HEK293T (cell line): ENCODE measurements around the gene SPATS2L.

Source experiments
- CTCF ChIA-PET: fragments of 350-600 bp; formaldehyde crosslinking; extraction: SDS; loops from one replicate; lab custom pipeline; 2021; ENCODE audit warnings: antibody characterized with exemption, inconsistent platforms; lab: Yijun Ruan, JAX
- POLR2A ChIA-PET: fragments of 350-600 bp; formaldehyde crosslinking; extraction: SDS; loops from one replicate; lab custom pipeline; 2020; ENCODE audit warnings: antibody characterized with exemption, inconsistent platforms; lab: Yijun Ruan, JAX
- DNase-seq: peaks from one replicate; pipeline ENCODE4 v3.0.0; 2012; ENCODE audit warnings: mixed read lengths; ENCODE audit errors: extremely low spot score
- ARNT ChIP-seq: fragments of 450-650 bp; IDR thresholded peaks from 2 replicates; pipeline ENCODE4 v1.6.1; 2017; ENCODE audit warnings: mild to moderate bottlenecking
- BHLHE40 ChIP-seq: fragments of 450-650 bp; IDR thresholded peaks from 2 replicates; pipeline ENCODE4 v1.6.1; 2016; ENCODE audit warnings: mild to moderate bottlenecking, moderate library complexity, borderline replicate concordance
- CTBP1 ChIP-seq: fragments of 450-650 bp; IDR thresholded peaks from 2 replicates; pipeline ENCODE4 v1.6.1; 2016; ENCODE audit warnings: borderline replicate concordance
- ELF4 ChIP-seq: fragments of 450-650 bp; IDR thresholded peaks from 2 replicates; pipeline ENCODE4 v1.6.1; 2017; ENCODE audit warnings: antibody characterized with exemption
- FOXA1 ChIP-seq: fragments of 450-650 bp; IDR thresholded peaks from 2 replicates; pipeline ENCODE4 v1.6.1; 2016; ENCODE audit warnings: mild to moderate bottlenecking
- FOXK2 ChIP-seq: fragments of 450-650 bp; IDR thresholded peaks from 2 replicates; pipeline ENCODE4 v1.6.1; 2016; ENCODE audit warnings: mild to moderate bottlenecking
- FOXM1 ChIP-seq: fragments of 450-650 bp; IDR thresholded peaks from 2 replicates; pipeline ENCODE4 v1.6.1; 2017; ENCODE audit warnings: mild to moderate bottlenecking, borderline replicate concordance
- HDGF ChIP-seq: fragments of 450-650 bp; IDR thresholded peaks from 2 replicates; pipeline ENCODE4 v1.6.1; 2017; ENCODE audit warnings: antibody characterized with exemption, borderline replicate concordance
- L3MBTL2 ChIP-seq: fragments of 450-650 bp; conservative IDR thresholded peaks from 2 replicates; pipeline ENCODE4 v1.6.1; 2016; ENCODE audit warnings: mild to moderate bottlenecking
- LEF1 ChIP-seq: fragments of 450-650 bp; IDR thresholded peaks from 2 replicates; pipeline ENCODE4 v1.6.1; 2017; ENCODE audit warnings: mild to moderate bottlenecking, borderline replicate concordance
- NFRKB ChIP-seq: fragments of 450-650 bp; IDR thresholded peaks from 2 replicates; pipeline ENCODE4 v1.6.1; 2016; ENCODE audit warnings: mild to moderate bottlenecking, moderate library complexity
- PKNOX1 ChIP-seq: fragments of 450-650 bp; IDR thresholded peaks from 2 replicates; pipeline ENCODE4 v1.6.1; 2016
- SP1 ChIP-seq: fragments of 450-650 bp; IDR thresholded peaks from 2 replicates; pipeline ENCODE4 v1.6.1; 2017
- SUZ12 ChIP-seq: fragments of 450-650 bp; IDR thresholded peaks from 2 replicates; pipeline ENCODE4 v1.6.1; 2016; ENCODE audit warnings: mild to moderate bottlenecking
- TARDBP ChIP-seq: fragments of 450-650 bp; IDR thresholded peaks from 2 replicates; pipeline ENCODE4 v1.6.1; 2016
- ZNF384 ChIP-seq: fragments of 450-650 bp; IDR thresholded peaks from 2 replicates; pipeline ENCODE4 v1.6.1; 2016

Gene SPATS2L

DNA sequence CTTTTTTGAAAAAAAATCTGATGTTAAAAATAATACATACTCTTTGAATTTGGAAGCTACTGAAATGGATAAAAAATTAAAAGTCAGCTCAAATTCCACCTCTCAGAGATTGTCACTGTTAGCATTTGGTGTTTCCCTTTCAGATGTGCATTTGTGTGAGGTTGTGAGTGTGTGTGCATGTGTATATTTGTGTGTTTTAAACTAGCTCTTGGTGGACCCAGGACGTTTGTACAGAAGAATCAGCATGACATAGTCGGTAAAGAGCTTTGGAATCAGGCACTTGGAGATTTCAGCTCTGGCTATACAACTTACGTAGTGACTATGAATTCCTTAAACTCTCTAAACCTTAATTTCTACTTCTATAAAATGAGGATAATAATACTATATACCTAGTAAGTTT, 14.5 kb downstream of the SPATS2L start:
- TF ChIP-seq L3MBTL2 (no peak), SUZ12 (no peak), ELF4 (no peak), BHLHE40 (no peak), NFRKB (no peak), HDGF (no peak), ARNT (no peak), CTBP1 (no peak), FOXA1 (no peak), ZNF384 (no peak), FOXM1 (no peak), SP1 (no peak), FOXK2 (no peak), LEF1 (no peak), TARDBP (no peak), PKNOX1 (no peak)
- DNase-seq, result no peak
- CTCF ChIA-PET, result no interaction called here
- POLR2A ChIA-PET, result no interaction called here

GRCh38 chr2:200321780-200322534, 15.5 kb downstream of the SPATS2L start:
- DNase-seq, result no peak
- no peak for TF ChIP-seq ARNT
- no peak for TF ChIP-seq NFRKB
- no peak for TF ChIP-seq FOXA1
- TF ChIP-seq BHLHE40, result no peak
- TF ChIP-seq FOXM1, result no peak
- TF ChIP-seq TARDBP, result no peak
- TF ChIP-seq L3MBTL2, result no peak
- TF ChIP-seq ZNF384, result no peak
- no peak for TF ChIP-seq LEF1
- no peak for TF ChIP-seq ELF4
- ChIA-PET CTCF (no interaction called here), POLR2A (no interaction called here)

- no peak for DNase-seq
- no peak for TF ChIP-seq SP1
- TF ChIP-seq SUZ12, result no peak
- no peak for TF ChIP-seq HDGF
- TF ChIP-seq BHLHE40, result no peak
- no peak for TF ChIP-seq TARDBP
- TF ChIP-seq ZNF384, result no peak
- no peak for TF ChIP-seq ELF4
- no peak for TF ChIP-seq PKNOX1
- no peak for TF ChIP-seq ARNT
- no peak for TF ChIP-seq NFRKB
- no peak for TF ChIP-seq LEF1
- TF ChIP-seq CTBP1, result no peak
- CTCF ChIA-PET, result no interaction called here
- POLR2A ChIA-PET, result no interaction called here
These were observed 16.1 kb downstream of the SPATS2L start for GRCh38 chr2:200322607-200323006.

DNA sequence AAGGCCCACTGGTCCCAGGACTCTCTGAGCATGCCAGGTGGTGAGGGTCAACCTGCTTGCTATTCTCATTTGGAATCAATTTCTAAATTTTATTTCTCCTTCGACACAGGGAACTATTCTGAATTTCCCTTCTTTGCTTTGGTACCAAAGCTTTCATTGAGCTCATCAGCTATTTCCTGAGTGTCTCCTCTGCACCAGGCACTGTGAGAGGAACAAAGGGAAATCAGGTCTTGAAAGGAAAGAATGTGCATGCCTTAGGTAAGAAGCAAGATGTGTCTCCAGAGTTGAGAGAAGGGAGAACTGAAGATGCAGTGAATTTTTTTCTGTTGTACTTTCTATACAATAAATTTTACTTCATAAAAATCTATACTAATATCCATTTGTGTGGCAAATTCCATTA, 17.9 kb downstream of the SPATS2L start:
- POLR2A ChIA-PET, result no interaction called here
- no peak for TF ChIP-seq NFRKB
- no peak for TF ChIP-seq FOXA1
- TF ChIP-seq SP1, result no peak
- TF ChIP-seq FOXM1, result no peak
- TF ChIP-seq LEF1, result no peak
- no peak for TF ChIP-seq PKNOX1
- TF ChIP-seq TARDBP, result no peak
- CTCF ChIA-PET, result interaction anchor here (0.6 kb wide), 1 partner anchor 373 kb away, joined by 4 read pairs; no protein-coding TSS in a partner anchor

GRCh38 chr2:200329384-200329783, 22.9 kb downstream of the SPATS2L start:
- POLR2A ChIA-PET, result no interaction called here
- CTCF ChIA-PET, result no interaction called here
- TF ChIP-seq SP1, result no peak
- TF ChIP-seq FOXM1, result no peak
- TF ChIP-seq BHLHE40, result no peak
- no peak for TF ChIP-seq TARDBP
- no peak for TF ChIP-seq L3MBTL2
- no peak for TF ChIP-seq FOXA1
- TF ChIP-seq CTBP1, result no peak
- DNase-seq, result no peak

More for the DNA sequence above, 17.9 kb downstream of the SPATS2L start:
- DNase-seq, result no peak

- TF ChIP-seq L3MBTL2 (no peak), FOXM1 (no peak), SP1 (no peak), NFRKB (no peak), FOXA1 (no peak), SUZ12 (no peak), ZNF384 (no peak), FOXK2 (no peak), CTBP1 (no peak), ARNT (no peak), ELF4 (no peak), BHLHE40 (no peak), LEF1 (no peak), TARDBP (no peak), PKNOX1 (no peak), HDGF (no peak)
- POLR2A ChIA-PET, result no interaction called here
- DNase-seq, result no peak
- CTCF ChIA-PET, result no interaction called here
These were observed 23.3 kb downstream of the SPATS2L start for GRCh38 chr2:200329798-200330197.
